ENCODE data around the gene PTCHD1. TPM values are rescaled to one million over a fixed set of nuclear protein-coding genes. Genes with fewer than 3 reads are reported as not detected.
A peak's percentile ranks its signal among the peaks of the same experiment; 100 is the strongest.

PTCHD1 gene
- total and polyA plus RNA-seq, 2 experiments from 2014 or later: 3.0 to 7.7 TPM

DNA sequence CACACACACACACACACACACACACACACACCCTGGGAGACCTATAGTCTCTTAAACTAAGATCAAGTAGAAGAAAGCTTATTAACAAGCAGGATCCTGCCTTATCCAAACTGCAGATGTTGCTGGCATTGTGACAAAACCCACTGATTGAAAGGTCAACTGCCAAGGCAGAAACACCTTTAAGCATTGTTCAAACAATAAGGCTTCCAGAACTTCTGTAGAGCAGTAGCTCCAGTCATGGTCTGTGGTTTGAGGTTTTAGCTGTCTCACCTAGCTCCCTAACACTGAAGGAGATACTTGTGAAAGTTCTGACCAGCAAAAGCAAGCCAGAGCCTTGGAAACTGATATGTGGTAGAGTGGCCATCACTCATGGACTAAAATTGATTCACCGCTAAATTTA lies 59.8 kb downstream of the PTCHD1 start:
- WGBS (ENCODE audit: low lambda C conversion rate, missing lambda C conversion rate): 95% methylated on average over 1 of the region's 1 CpG
- TF ChIP-seq, protein P1, sequence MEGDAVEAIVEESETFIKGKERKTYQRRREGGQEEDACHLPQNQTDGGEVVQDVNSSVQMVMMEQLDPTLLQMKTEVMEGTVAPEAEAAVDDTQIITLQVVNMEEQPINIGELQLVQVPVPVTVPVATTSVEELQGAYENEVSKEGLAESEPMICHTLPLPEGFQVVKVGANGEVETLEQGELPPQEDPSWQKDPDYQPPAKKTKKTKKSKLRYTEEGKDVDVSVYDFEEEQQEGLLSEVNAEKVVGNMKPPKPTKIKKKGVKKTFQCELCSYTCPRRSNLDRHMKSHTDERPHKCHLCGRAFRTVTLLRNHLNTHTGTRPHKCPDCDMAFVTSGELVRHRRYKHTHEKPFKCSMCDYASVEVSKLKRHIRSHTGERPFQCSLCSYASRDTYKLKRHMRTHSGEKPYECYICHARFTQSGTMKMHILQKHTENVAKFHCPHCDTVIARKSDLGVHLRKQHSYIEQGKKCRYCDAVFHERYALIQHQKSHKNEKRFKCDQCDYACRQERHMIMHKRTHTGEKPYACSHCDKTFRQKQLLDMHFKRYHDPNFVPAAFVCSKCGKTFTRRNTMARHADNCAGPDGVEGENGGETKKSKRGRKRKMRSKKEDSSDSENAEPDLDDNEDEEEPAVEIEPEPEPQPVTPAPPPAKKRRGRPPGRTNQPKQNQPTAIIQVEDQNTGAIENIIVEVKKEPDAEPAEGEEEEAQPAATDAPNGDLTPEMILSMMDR (IDR thresholded peaks at IDR 0.05; ENCODE audit: poor library complexity): no peak
- TF ChIP-seq EZH2 (IDR thresholded peaks at IDR 0.05; ENCODE audit: borderline replicate concordance): no peak
- TF ChIP-seq EZH2phosphoT487 (IDR thresholded peaks at IDR 0.05; ENCODE audit: low read depth, severe bottlenecking, unreplicated experiment): no peak
- no peaks in the 10 kb centered on the region for H3K9me3 ChIP-seq (ENCODE audit: low read depth)
- no peaks in the 10 kb centered on the region for H3K36me3 ChIP-seq (replicated peaks; ENCODE audit: insufficient read depth, low read depth)
- no peaks in the 10 kb centered on the region for H3K9me2 ChIP-seq (replicated peaks; ENCODE audit: insufficient read depth)
- no peak overlapping the region for H3K4me2 ChIP-seq
- no peaks in the 10 kb centered on the region for H4K20me1 ChIP-seq (ENCODE audit: insufficient read depth, poor library complexity, severe bottlenecking)
- no peak overlapping the region for H3K27ac ChIP-seq
- H3K27me3 ChIP-seq: no peaks in the 10 kb centered on the region
- H3K4me3 ChIP-seq: no peak overlapping the region
- H2AFZ ChIP-seq: no peak overlapping the region
- no peaks in the 10 kb centered on the region for H3K79me2 ChIP-seq
- H3K4me1 ChIP-seq (ENCODE audit: insufficient read depth): no peaks in the 10 kb centered on the region
- no peak for DNase-seq (ENCODE audit: low spot score)

DNA sequence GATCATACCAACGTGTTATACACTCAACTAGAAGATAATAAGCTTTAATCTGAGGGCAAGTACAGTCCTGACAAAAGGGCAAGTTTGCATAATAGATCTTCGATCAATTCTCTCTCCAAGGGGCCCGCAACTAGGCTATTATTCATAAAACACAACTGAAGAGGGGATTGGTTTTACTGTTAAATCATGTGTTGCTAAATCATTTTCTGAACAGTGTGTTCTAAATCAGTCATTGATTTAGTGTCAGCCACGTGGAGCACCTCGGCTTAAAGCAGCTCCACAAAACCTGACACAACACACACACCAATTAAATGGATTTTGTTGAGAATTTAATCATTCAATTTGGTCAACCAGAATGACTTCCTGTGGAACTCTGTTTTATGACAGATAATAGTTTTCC lies 61.6 kb downstream of the PTCHD1 start:
- Histone ChIP-seq H3K36me3 (replicated peaks; ENCODE audit: insufficient read depth, low read depth) (no peaks in the 10 kb centered on the region), H3K9me2 (replicated peaks; ENCODE audit: insufficient read depth) (no peaks in the 10 kb centered on the region), H4K20me1 (ENCODE audit: insufficient read depth, poor library complexity, severe bottlenecking) (no peaks in the 10 kb centered on the region), H3K27ac (no peak overlapping the region), H3K9me3 (ENCODE audit: low read depth) (no peaks in the 10 kb centered on the region), H3K79me2 (no peaks in the 10 kb centered on the region), H3K4me2 (no peak overlapping the region), H3K4me3 (no peak overlapping the region), H3K4me1 (ENCODE audit: insufficient read depth) (no peaks in the 10 kb centered on the region), H3K27me3 (no peaks in the 10 kb centered on the region), H2AFZ (no peak overlapping the region)
- TF ChIP-seq EZH2phosphoT487 (IDR thresholded peaks at IDR 0.05; ENCODE audit: low read depth, severe bottlenecking, unreplicated experiment): no peak
- no peak for TF ChIP-seq EZH2 (IDR thresholded peaks at IDR 0.05; ENCODE audit: borderline replicate concordance)
- TF ChIP-seq, protein P1 (IDR thresholded peaks at IDR 0.05; ENCODE audit: poor library complexity): no peak
- DNase-seq (ENCODE audit: low spot score): no peak
- WGBS (ENCODE audit: low lambda C conversion rate, missing lambda C conversion rate): 81% methylated on average over 5 of the region's 5 CpGs

DNA sequence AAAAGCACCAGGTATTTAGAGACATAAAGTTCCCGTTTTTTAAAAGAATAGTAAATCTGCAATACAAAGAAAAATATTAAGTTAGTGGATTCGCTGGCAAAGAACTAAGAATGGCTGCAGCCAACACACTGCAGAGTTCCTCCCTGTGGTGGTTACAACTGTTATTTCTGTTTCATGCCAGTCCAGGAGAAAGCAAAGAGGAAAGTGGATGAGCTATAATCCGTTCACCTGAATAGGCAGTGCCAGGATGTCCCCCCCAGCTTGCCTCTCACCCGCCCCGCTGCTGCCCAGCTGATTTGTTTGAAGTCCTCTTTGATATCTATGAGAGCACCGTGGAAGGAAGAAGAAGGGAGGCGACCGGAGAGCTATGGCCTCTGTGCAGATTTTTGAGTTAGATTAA lies 63.9 kb downstream of the PTCHD1 start:
- no peaks in the 10 kb centered on the region for H3K27me3 ChIP-seq
- no peak overlapping the region for H3K4me2 ChIP-seq
- H3K4me1 ChIP-seq (ENCODE audit: insufficient read depth): no peaks in the 10 kb centered on the region
- H3K9me3 ChIP-seq (ENCODE audit: low read depth): no peaks in the 10 kb centered on the region
- H3K36me3 ChIP-seq (replicated peaks; ENCODE audit: insufficient read depth, low read depth): no peaks in the 10 kb centered on the region
- no peak for DNase-seq (ENCODE audit: low spot score)
- TF ChIP-seq, protein P1 (IDR thresholded peaks at IDR 0.05; ENCODE audit: poor library complexity): no peak
- TF ChIP-seq EZH2 (IDR thresholded peaks at IDR 0.05; ENCODE audit: borderline replicate concordance) (no peak), EZH2phosphoT487 (IDR thresholded peaks at IDR 0.05; ENCODE audit: low read depth, severe bottlenecking, unreplicated experiment) (no peak)
- no peak overlapping the region for H3K4me3 ChIP-seq
- H3K27ac ChIP-seq: no peak overlapping the region
- 73% methylated on average over 8 of the region's 8 CpGs for WGBS (ENCODE audit: low lambda C conversion rate, missing lambda C conversion rate)
- H3K9me2 ChIP-seq (replicated peaks; ENCODE audit: insufficient read depth): no peaks in the 10 kb centered on the region
- no peaks in the 10 kb centered on the region for H4K20me1 ChIP-seq (ENCODE audit: insufficient read depth, poor library complexity, severe bottlenecking)
- no peaks in the 10 kb centered on the region for H3K79me2 ChIP-seq
- no peak overlapping the region for H2AFZ ChIP-seq

DNA sequence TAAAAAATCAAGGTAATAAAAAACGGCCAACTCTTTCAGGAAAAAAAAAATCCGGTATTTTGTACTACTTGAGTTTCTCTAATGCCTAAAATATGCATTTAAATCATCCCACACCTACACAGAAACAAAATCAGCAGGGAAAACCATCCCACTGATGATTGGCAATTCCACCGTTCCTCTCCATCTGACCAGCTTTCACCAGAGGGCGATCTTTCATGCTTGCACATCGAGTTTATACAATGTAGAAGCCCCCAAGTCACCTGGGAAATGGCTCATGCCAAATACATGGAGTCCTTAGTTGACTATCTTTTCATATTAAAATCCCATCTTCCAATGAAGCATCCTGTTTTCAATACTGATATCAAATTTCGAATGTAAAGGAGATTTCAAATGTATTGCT lies 69.2 kb downstream of the PTCHD1 start:
- whole genome bisulfite sequencing (ENCODE audit: low lambda C conversion rate, missing lambda C conversion rate): 64% methylated on average over 6 of the region's 6 CpGs
- H3K9me3 ChIP-seq (ENCODE audit: low read depth): no peaks in the 10 kb centered on the region
- H3K4me3 ChIP-seq: no peak overlapping the region
- TF ChIP-seq EZH2 (IDR thresholded peaks at IDR 0.05; ENCODE audit: borderline replicate concordance): no peak
- no peak for TF ChIP-seq EZH2phosphoT487 (IDR thresholded peaks at IDR 0.05; ENCODE audit: low read depth, severe bottlenecking, unreplicated experiment)
- TF ChIP-seq, protein P1 (IDR thresholded peaks at IDR 0.05; ENCODE audit: poor library complexity): peak; percentile 21
- H3K36me3 ChIP-seq (replicated peaks; ENCODE audit: insufficient read depth, low read depth): no peaks in the 10 kb centered on the region
- no peaks in the 10 kb centered on the region for H3K79me2 ChIP-seq
- no peak overlapping the region for H3K4me2 ChIP-seq
- no peaks in the 10 kb centered on the region for H3K4me1 ChIP-seq (ENCODE audit: insufficient read depth)
- DNase-seq (ENCODE audit: low spot score): no peak
- H3K27ac ChIP-seq: no peak overlapping the region
- H4K20me1 ChIP-seq (ENCODE audit: insufficient read depth, poor library complexity, severe bottlenecking): no peaks in the 10 kb centered on the region
- H3K27me3 ChIP-seq: no peaks in the 10 kb centered on the region
- no peak overlapping the region for H2AFZ ChIP-seq
- no peaks in the 10 kb centered on the region for H3K9me2 ChIP-seq (replicated peaks; ENCODE audit: insufficient read depth)
